ENCODE measurements around the gene WNT9B. TPM values are rescaled to one million over a fixed set of nuclear protein-coding genes. Genes with fewer than 3 reads are reported as not detected.

The WNT9B gene
- total RNA-seq, 1 experiment from 2014 or later: not detected

- DNase-seq: no peak
- ChIA-PET CTCF (no interaction called here), POLR2A (no interaction called here)
- H3K4me3 ChIP-seq (ENCODE audit: low read depth, low read length): no peak overlapping the region
- H3K9me3 ChIP-seq: no peaks in the 10 kb centered on the region
- no TSS peak for BruUV-seq (replicated peaks)
- H3K27ac Mint-ChIP-seq (ENCODE audit: unreplicated experiment): no peak overlapping the region
- no peaks in the 10 kb centered on the region for H3K9me3 Mint-ChIP-seq (ENCODE audit: unreplicated experiment)
- no peaks in the 10 kb centered on the region for H3K36me3 Mint-ChIP-seq (ENCODE audit: insufficient read depth, unreplicated experiment)
- no peaks in the 10 kb centered on the region for H3K4me1 Mint-ChIP-seq (ENCODE audit: low read depth, unreplicated experiment)
- peaks cover 3% of the 10 kb centered on the region for H3K27me3 Mint-ChIP-seq (ENCODE audit: insufficient read depth, unreplicated experiment)
- peak overlapping the region; percentile 63 for H3K4me3 Mint-ChIP-seq (ENCODE audit: unreplicated experiment)
- H3K4me1 ChIP-seq: peaks cover 18% of the 10 kb centered on the region; the same call in 1 of the 2 replicates
- no peak for TF ChIP-seq CTCF (IDR thresholded peaks at IDR 0.05; ENCODE audit: insufficient read depth in 1 of 2, low read depth in 1 of 2, low read length in 1 of 2, severe bottlenecking in 1 of 2, unreplicated experiment in 1 of 2)
- no peaks in the 10 kb centered on the region for H3K27me3 ChIP-seq (replicated peaks; ENCODE audit: control insufficient read depth, insufficient read depth, low read length)
- H3K36me3 ChIP-seq (ENCODE audit: control insufficient read depth, insufficient read depth, low read length): no peaks in the 10 kb centered on the region; the same call in 1 of the 2 replicates
- intact Hi-C loops (cut with micrococcal nuclease; ENCODE audit: unreplicated experiment): no loop called here
These were observed 33.5 kb upstream of the WNT9B start for GRCh38 chr17:46817901-46818209.

GRCh38 chr17:46818316-46818928 lies 33.0 kb upstream of the WNT9B start, which contains the start of gene WNT3:
Gene WNT3 (minus strand): TSS chr17:46818692. CDS start chr17:46818597, 95 bp downstream.
- POLR2A ChIA-PET: no interaction called here
- intact Hi-C loops (cut with micrococcal nuclease; ENCODE audit: unreplicated experiment): no loop called here
- H3K27ac Mint-ChIP-seq (ENCODE audit: unreplicated experiment): no peak within 1 kb of the TSS
- BruUV-seq (replicated peaks): no TSS peak
- no peak for TF ChIP-seq CTCF (IDR thresholded peaks at IDR 0.05; ENCODE audit: insufficient read depth in 1 of 2, low read depth in 1 of 2, low read length in 1 of 2, severe bottlenecking in 1 of 2, unreplicated experiment in 1 of 2)
- no peaks in the 10 kb centered on the region for H3K9me3 Mint-ChIP-seq (ENCODE audit: unreplicated experiment)
- Histone ChIP-seq H3K9me3 (no peaks in the 10 kb centered on the region), H3K36me3 (ENCODE audit: control insufficient read depth, insufficient read depth, low read length) (no peaks in the 10 kb centered on the region; the same call in 1 of the 2 replicates), H3K4me1 (peaks cover 18% of the 10 kb centered on the region; the same call in 1 of the 2 replicates), H3K27me3 (replicated peaks; ENCODE audit: control insufficient read depth, insufficient read depth, low read length) (no peaks in the 10 kb centered on the region), H3K4me3 (ENCODE audit: low read depth, low read length) (peak within 1 kb of the TSS; percentile 31)
- peaks cover 3% of the 10 kb centered on the region for H3K27me3 Mint-ChIP-seq (ENCODE audit: insufficient read depth, unreplicated experiment)
- CTCF ChIA-PET: no interaction called here
- H3K4me1 Mint-ChIP-seq (ENCODE audit: low read depth, unreplicated experiment): no peaks in the 10 kb centered on the region
- DNase-seq: peak in 1 of 2 experiments; percentile 30
- H3K4me3 Mint-ChIP-seq (ENCODE audit: unreplicated experiment): peak within 1 kb of the TSS; percentile 63
- H3K36me3 Mint-ChIP-seq (ENCODE audit: insufficient read depth, unreplicated experiment): no peaks in the 10 kb centered on the region

- H3K36me3 Mint-ChIP-seq (ENCODE audit: insufficient read depth, unreplicated experiment): no peaks in the 10 kb centered on the region
- peaks cover 3% of the 10 kb centered on the region for H3K27me3 Mint-ChIP-seq (ENCODE audit: insufficient read depth, unreplicated experiment)
- peak overlapping the region; percentile 63 for H3K4me3 Mint-ChIP-seq (ENCODE audit: unreplicated experiment)
- ChIA-PET CTCF (no interaction called here), POLR2A (no interaction called here)
- H3K9me3 Mint-ChIP-seq (ENCODE audit: unreplicated experiment): no peaks in the 10 kb centered on the region
- no peak for TF ChIP-seq CTCF (IDR thresholded peaks at IDR 0.05; ENCODE audit: insufficient read depth in 1 of 2, low read depth in 1 of 2, low read length in 1 of 2, severe bottlenecking in 1 of 2, unreplicated experiment in 1 of 2)
- H3K27me3 ChIP-seq (replicated peaks; ENCODE audit: control insufficient read depth, insufficient read depth, low read length): no peaks in the 10 kb centered on the region
- H3K4me1 ChIP-seq: peaks cover 17% of the 10 kb centered on the region; the same call in 1 of the 2 replicates
- DNase-seq: no peak
- H3K27ac Mint-ChIP-seq (ENCODE audit: unreplicated experiment): no peak overlapping the region
- no TSS peak for BruUV-seq (replicated peaks)
- intact Hi-C loops (cut with micrococcal nuclease; ENCODE audit: unreplicated experiment): no loop called here
- H3K4me3 ChIP-seq (ENCODE audit: low read depth, low read length): peak overlapping the region; percentile 31
- H3K36me3 ChIP-seq (ENCODE audit: control insufficient read depth, insufficient read depth, low read length): no peaks in the 10 kb centered on the region; the same call in 1 of the 2 replicates
- no peaks in the 10 kb centered on the region for H3K4me1 Mint-ChIP-seq (ENCODE audit: low read depth, unreplicated experiment)
- H3K9me3 ChIP-seq: no peaks in the 10 kb centered on the region
These were observed 32.2 kb upstream of the WNT9B start for GRCh38 chr17:46818929-46819859.

Data from Caco-2 (cell line).